SU-DHL-6 (cell line): ENCODE measurements around the gene RALBP1.

Source experiments
- H2AFZ ChIP-seq: fragments of 200-600 bp; sonication (generic); 2 replicates; pipeline ENCODE4 v1.6.1; 2014; ENCODE audit warnings: low read depth, mild to moderate bottlenecking, moderate library complexity, mixed read lengths, antibody characterized with exemption, low read length; ENCODE audit not compliant: severe bottlenecking
- H3F3A ChIP-seq: fragments of 200-600 bp; shearing (Covaris generic); 2 replicates; pipeline ENCODE4 v1.6.0; 2016; ENCODE audit warnings: antibody characterized with exemption, mild to moderate bottlenecking; ENCODE audit not compliant: insufficient read depth
- H3K27ac ChIP-seq: fragments of 200-600 bp; sonication (generic); 2 replicates; pipeline ENCODE4 v1.5.1; 2016; ENCODE audit warnings: low read depth, mild to moderate bottlenecking, low read length, moderate library complexity, mixed read lengths
- H3K27me3 ChIP-seq: fragments of 200-600 bp; sonication (generic), shearing (Covaris generic); 2 replicates; pipeline ENCODE4 v1.6.0; 2014; ENCODE audit warnings: mild to moderate bottlenecking, low read length
- H3K36me3 ChIP-seq: fragments of 200-600 bp; sonication (generic); 2 replicates; pipeline ENCODE4 v1.6.1; 2014; ENCODE audit warnings: mild to moderate bottlenecking, low read length, mixed read lengths
- H3K4me2 ChIP-seq: fragments of 300-600, 200-600 bp; shearing (Covaris generic), sonication (generic); 2 replicates; pipeline ENCODE4 v1.6.0; 2014; ENCODE audit warnings: low read length, low read depth, mild to moderate bottlenecking; ENCODE audit not compliant: poor library complexity, severe bottlenecking
- H3K4me3 ChIP-seq: fragments of 200-600 bp; sonication (generic); 2 replicates; pipeline ENCODE4 v1.5.1; 2014; ENCODE audit warnings: antibody characterized with exemption, low read length, mild to moderate bottlenecking, mixed read lengths; ENCODE audit not compliant: insufficient read depth, poor library complexity, severe bottlenecking
- H3K79me2 ChIP-seq: fragments of 200-600 bp; sonication (generic); 2 replicates; pipeline ENCODE4 v1.6.1; 2014; ENCODE audit warnings: mild to moderate bottlenecking, low read length, moderate library complexity; ENCODE audit not compliant: insufficient read depth
- H3K9ac ChIP-seq: fragments of 200-600 bp; sonication (generic); 2 replicates; pipeline ENCODE4 v1.7.0; 2014; ENCODE audit warnings: mild to moderate bottlenecking, low read length
- H3K9me2 ChIP-seq: fragments of 200-600 bp; sonication (generic); replicated peaks from 2 replicates; pipeline ENCODE4 v1.6.1; 2014; ENCODE audit warnings: low read length; ENCODE audit not compliant: insufficient read depth
- H3K9me3 ChIP-seq: fragments of 200-600 bp; sonication (generic); 2 replicates; pipeline ENCODE4 v1.6.1; 2014; ENCODE audit warnings: low read length, mixed read lengths; ENCODE audit not compliant: insufficient read depth
- H4K20me1 ChIP-seq: fragments of 200-600 bp; sonication (generic); 2 replicates; pipeline ENCODE4 v1.6.1; 2014; ENCODE audit warnings: low read depth, mild to moderate bottlenecking, antibody characterized with exemption, low read length, moderate library complexity, mixed read lengths
- EZH2phosphoT487 ChIP-seq: fragments of 200-600 bp; sonication (generic), shearing (Covaris generic); conservative IDR thresholded peaks from 2 replicates; pipeline ENCODE4 v1.6.1; 2018; ENCODE audit warnings: mild to moderate bottlenecking, antibody characterized with exemption, low read length, moderate library complexity, mixed read lengths
- TF ChIP-seq, protein P1 (sequence below): fragments of 200-600 bp; sonication (generic); IDR thresholded peaks from one replicate; pipeline ENCODE4 v1.5.1; 2017; ENCODE audit warnings: antibody characterized with exemption, mild to moderate bottlenecking, low read length, moderate library complexity; ENCODE audit not compliant: insufficient read depth, poor library complexity, severe bottlenecking

Gene RALBP1

DNA sequence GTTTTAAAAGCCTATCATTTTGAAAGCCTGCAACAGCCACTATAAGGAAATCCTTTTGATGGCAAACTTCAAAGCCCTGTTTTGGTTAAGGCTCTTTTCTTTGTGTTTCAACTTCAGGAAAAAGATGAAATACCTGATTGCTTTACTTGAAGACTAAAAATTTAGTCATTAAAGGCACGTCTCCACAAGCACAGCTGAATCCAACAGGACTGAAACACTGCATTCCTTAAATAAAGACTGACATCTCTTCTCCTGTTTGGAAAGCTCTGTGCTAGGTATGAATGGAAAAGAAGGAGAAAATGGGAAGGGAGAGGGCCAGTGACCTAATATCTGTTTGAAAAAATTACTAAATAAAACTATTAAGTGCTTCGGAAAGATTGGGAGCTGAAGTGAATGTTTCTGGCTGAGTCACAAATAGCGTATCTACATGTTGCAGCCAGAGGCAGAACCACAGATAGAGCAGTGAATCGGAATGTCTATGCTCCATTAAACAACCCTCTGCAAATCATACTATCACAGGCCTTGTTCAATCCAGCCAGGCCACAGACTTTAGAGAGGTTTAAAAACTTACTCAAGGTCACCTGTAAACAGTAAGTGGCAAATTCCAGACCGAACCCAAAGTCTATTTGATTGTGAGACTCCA lies 21.1 kb upstream of the RALBP1 start:
- Histone ChIP-seq H3K36me3 (no peaks in the 10 kb centered on the region), H3F3A (no peaks in the 10 kb centered on the region), H3K9ac (no peak overlapping the region), H4K20me1 (no peaks in the 10 kb centered on the region), H3K9me3 (no peaks in the 10 kb centered on the region), H3K4me2 (no peak overlapping the region), H3K27ac (no peak overlapping the region), H3K27me3 (no peaks in the 10 kb centered on the region), H3K4me3 (no peak overlapping the region), H2AFZ (no peak overlapping the region), H3K79me2 (no peaks in the 10 kb centered on the region), H3K9me2 (no peaks in the 10 kb centered on the region)
- TF ChIP-seq, protein P1, sequence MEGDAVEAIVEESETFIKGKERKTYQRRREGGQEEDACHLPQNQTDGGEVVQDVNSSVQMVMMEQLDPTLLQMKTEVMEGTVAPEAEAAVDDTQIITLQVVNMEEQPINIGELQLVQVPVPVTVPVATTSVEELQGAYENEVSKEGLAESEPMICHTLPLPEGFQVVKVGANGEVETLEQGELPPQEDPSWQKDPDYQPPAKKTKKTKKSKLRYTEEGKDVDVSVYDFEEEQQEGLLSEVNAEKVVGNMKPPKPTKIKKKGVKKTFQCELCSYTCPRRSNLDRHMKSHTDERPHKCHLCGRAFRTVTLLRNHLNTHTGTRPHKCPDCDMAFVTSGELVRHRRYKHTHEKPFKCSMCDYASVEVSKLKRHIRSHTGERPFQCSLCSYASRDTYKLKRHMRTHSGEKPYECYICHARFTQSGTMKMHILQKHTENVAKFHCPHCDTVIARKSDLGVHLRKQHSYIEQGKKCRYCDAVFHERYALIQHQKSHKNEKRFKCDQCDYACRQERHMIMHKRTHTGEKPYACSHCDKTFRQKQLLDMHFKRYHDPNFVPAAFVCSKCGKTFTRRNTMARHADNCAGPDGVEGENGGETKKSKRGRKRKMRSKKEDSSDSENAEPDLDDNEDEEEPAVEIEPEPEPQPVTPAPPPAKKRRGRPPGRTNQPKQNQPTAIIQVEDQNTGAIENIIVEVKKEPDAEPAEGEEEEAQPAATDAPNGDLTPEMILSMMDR: no peak
- TF ChIP-seq EZH2phosphoT487: no peak

DNA sequence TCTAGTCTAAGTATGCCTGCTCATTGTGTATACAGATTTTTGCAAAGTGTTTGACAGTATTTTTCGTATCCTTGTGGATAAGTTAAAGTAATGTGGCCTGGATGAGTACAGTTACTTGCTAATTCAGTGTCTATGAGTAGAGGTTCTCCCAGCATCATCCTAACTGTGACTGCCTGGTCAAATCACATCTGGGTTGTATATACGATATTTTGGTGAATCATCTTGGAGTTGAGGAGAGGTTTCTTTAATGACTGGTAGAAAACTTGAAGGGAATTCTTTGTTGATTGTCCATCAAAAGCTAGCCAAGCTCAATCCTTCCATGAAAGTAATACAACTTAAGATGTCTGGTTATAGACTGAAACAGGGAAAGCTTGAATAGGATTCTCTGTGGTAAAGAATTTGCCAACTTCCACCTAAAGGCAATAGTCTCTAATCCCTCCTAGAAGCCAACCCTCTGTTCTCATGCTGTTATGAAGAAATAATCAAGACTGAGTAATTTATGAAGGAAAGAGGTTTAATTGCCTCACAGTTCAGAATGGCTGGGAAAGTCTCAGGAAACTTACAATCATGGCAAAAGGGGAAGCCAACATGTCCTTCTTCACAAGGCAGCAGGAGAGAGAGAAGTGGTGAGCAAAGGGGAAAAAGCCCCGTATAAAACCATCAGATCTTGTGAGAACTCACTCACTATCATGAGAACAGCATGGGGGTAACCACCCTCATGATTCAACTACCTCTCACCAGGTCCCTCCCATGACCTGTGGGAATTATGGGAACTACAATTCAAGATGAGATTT lies 19.4 kb upstream of the RALBP1 start:
- H3K9me2 ChIP-seq: no peaks in the 10 kb centered on the region
- no peaks in the 10 kb centered on the region for H4K20me1 ChIP-seq
- TF ChIP-seq EZH2phosphoT487: no peak
- TF ChIP-seq, protein P1: no peak
- no peak overlapping the region for H3K27ac ChIP-seq
- no peaks in the 10 kb centered on the region for H3K79me2 ChIP-seq
- H3K9me3 ChIP-seq: no peaks in the 10 kb centered on the region
- no peaks in the 10 kb centered on the region for H3K36me3 ChIP-seq
- H3K27me3 ChIP-seq: no peaks in the 10 kb centered on the region
- H3F3A ChIP-seq: no peaks in the 10 kb centered on the region
- no peak overlapping the region for H3K4me2 ChIP-seq
- H2AFZ ChIP-seq: no peak overlapping the region
- no peak overlapping the region for H3K9ac ChIP-seq
- H3K4me3 ChIP-seq: no peak overlapping the region

GRCh38 chr18:9466127-9466526 lies 9.2 kb upstream of the RALBP1 start:
- no peaks in the 10 kb centered on the region for H3K9me2 ChIP-seq
- TF ChIP-seq, protein P1: no peak
- TF ChIP-seq EZH2phosphoT487: no peak
- no peaks in the 10 kb centered on the region; the same call in 1 of the 2 replicates for H3K9me3 ChIP-seq
- no peak overlapping the region for H3K9ac ChIP-seq
- H3K79me2 ChIP-seq: no peaks in the 10 kb centered on the region
- no peaks in the 10 kb centered on the region for H3K27me3 ChIP-seq
- no peaks in the 10 kb centered on the region for H3F3A ChIP-seq
- no peak overlapping the region for H3K27ac ChIP-seq
- no peaks in the 10 kb centered on the region for H3K36me3 ChIP-seq
- H3K4me2 ChIP-seq: no peak overlapping the region
- no peak overlapping the region for H2AFZ ChIP-seq
- no peak overlapping the region for H3K4me3 ChIP-seq
- no peaks in the 10 kb centered on the region for H4K20me1 ChIP-seq
